A549 (cell line): Measurements from ENCODE around the gene UGT1A3.

Experiments
- EP300 ChIP-seq, 2 experiments: fragments of >200 bp; sonication (Bioruptor Twin); formaldehyde crosslinking; IDR thresholded peaks; 2 replicates in 1 of 2; 3 replicates in 1 of 2; pipeline ENCODE4 v1.6.1; 2016 to 2017
- KDM5A ChIP-seq: fragments of 200-600 bp; sonication (generic); IDR thresholded peaks from 2 replicates; pipeline ENCODE4 v1.6.1; 2016; ENCODE audit warnings: antibody characterized with exemption, mild to moderate bottlenecking
- POLR2A ChIP-seq: IDR thresholded peaks from 2 replicates; pipeline ENCODE4 v1.6.1; 2012; ENCODE audit warnings: mild to moderate bottlenecking, low read length
- SMC3 ChIP-seq: fragments of >200 bp; sonication (Bioruptor Twin); formaldehyde crosslinking; IDR thresholded peaks from 3 replicates; pipeline ENCODE4 v1.6.1; 2018; ENCODE audit warnings: inconsistent platforms
- TF ChIP-seq, protein P1 (sequence below): fragments of >200 bp; sonication (Bioruptor Twin); formaldehyde crosslinking; IDR thresholded peaks from 3 replicates; pipeline ENCODE4 v1.5.1; 2016
- TF ChIP-seq, protein P2 (sequence below): IDR thresholded peaks from 2 replicates; pipeline ENCODE4 v1.6.1; 2012; ENCODE audit warnings: low read depth, borderline replicate concordance
- TF ChIP-seq, protein P3 (sequence below): fragments of 150-350 bp; IDR thresholded peaks from 2 replicates; pipeline ENCODE4 v1.6.1; 2014; ENCODE audit warnings: low read depth, mild to moderate bottlenecking, low read length

DNA sequence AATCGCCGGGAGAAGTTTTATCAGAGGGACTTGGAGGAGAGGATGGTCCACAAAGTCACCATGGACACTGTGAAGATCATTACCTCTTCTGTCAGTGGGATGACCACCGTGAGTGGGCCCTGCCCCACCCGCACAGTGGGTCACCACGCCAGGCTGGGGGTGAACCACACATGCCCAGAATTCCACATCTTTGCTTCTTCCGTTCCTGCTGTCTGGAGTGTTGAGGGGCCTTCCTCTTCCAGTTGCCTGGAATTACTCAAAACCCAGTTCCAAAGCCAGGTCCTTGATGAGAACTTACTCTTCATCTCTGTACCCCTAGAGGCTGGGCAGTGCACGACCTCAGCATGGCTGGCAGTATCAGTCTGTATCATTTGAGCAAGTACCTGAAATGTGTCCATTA, 71.4 kb downstream of the UGT1A3 start:
- TF ChIP-seq, protein P1, sequence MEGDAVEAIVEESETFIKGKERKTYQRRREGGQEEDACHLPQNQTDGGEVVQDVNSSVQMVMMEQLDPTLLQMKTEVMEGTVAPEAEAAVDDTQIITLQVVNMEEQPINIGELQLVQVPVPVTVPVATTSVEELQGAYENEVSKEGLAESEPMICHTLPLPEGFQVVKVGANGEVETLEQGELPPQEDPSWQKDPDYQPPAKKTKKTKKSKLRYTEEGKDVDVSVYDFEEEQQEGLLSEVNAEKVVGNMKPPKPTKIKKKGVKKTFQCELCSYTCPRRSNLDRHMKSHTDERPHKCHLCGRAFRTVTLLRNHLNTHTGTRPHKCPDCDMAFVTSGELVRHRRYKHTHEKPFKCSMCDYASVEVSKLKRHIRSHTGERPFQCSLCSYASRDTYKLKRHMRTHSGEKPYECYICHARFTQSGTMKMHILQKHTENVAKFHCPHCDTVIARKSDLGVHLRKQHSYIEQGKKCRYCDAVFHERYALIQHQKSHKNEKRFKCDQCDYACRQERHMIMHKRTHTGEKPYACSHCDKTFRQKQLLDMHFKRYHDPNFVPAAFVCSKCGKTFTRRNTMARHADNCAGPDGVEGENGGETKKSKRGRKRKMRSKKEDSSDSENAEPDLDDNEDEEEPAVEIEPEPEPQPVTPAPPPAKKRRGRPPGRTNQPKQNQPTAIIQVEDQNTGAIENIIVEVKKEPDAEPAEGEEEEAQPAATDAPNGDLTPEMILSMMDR = no peak
- TF ChIP-seq SMC3 (no peak), EP300 (IDR thresholded peaks at IDR 0.05) (no peak), POLR2A (no peak), KDM5A (no peak)
- TF ChIP-seq, protein P2, sequence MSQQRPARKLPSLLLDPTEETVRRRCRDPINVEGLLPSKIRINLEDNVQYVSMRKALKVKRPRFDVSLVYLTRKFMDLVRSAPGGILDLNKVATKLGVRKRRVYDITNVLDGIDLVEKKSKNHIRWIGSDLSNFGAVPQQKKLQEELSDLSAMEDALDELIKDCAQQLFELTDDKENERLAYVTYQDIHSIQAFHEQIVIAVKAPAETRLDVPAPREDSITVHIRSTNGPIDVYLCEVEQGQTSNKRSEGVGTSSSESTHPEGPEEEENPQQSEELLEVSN = no peak
- TF ChIP-seq, protein P3, sequence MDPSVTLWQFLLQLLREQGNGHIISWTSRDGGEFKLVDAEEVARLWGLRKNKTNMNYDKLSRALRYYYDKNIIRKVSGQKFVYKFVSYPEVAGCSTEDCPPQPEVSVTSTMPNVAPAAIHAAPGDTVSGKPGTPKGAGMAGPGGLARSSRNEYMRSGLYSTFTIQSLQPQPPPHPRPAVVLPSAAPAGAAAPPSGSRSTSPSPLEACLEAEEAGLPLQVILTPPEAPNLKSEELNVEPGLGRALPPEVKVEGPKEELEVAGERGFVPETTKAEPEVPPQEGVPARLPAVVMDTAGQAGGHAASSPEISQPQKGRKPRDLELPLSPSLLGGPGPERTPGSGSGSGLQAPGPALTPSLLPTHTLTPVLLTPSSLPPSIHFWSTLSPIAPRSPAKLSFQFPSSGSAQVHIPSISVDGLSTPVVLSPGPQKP = no peak
